ENCODE data around the gene TNPO2. TPM values are rescaled to one million over a fixed set of nuclear protein-coding genes. Genes with fewer than 3 reads are reported as not detected.
A peak's percentile ranks its signal among the peaks of the same experiment; 100 is the strongest.

TNPO2 gene
- polyA plus RNA-seq, 1 experiment: 47.3 TPM

GRCh38 chr19:12660980-12661379 is 62.8 kb downstream of the TNPO2 start:
- H3K27me3 ChIP-seq (ENCODE audit: control insufficient read depth, insufficient read depth, low read length): no peaks in the 10 kb centered on the region
- peaks cover 12% of the 10 kb centered on the region; the same call in 1 of the 2 replicates for H3K9me3 ChIP-seq (ENCODE audit: control insufficient read depth, insufficient read depth, low read length)
- TF ChIP-seq CTCF (IDR thresholded peaks at IDR 0.05; ENCODE audit: low read depth, low read length): no peak
- ChIA-PET POLR2A (no interaction called here), CTCF (interaction anchor here (0.6 kb wide), 1 partner anchor 11 kb away, joined by 3 read pairs; no protein-coding TSS in a partner anchor)
- H3K4me3 ChIP-seq (ENCODE audit: low read depth, low read length): no peak overlapping the region
- DNase-seq (ENCODE audit: low read depth, low spot score): no peak
- no peak overlapping the region for H3K27ac ChIP-seq (ENCODE audit: low read depth, low read length)

DNA sequence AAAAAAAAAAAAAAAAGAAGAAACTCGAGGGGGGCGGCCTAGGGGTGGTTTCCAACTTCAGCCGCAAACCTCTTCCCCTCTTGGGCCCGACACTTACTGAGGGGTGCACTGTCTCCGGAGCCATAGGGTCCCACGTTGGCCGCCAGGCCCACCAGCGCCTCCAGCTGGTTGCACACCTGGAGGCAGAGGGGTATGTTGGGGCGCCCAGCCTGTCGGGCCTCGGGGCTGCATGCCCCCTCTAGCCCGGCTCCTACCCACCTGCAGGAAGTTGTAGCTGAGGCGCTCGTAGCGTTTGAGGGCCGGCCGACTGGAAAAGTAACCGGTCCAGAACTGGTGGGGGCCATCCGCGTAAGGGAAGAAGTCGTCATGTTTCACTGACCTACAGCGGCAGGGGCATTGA is 65.8 kb downstream of the TNPO2 start:
- no peak overlapping the region for H3K4me3 ChIP-seq (ENCODE audit: low read depth, low read length)
- ChIA-PET CTCF (interaction anchor here (0.9 kb wide), 1 partner anchor 14 kb away, joined by 3 read pairs; no protein-coding TSS in a partner anchor), POLR2A (interaction anchor here (0.5 kb wide), 1 partner anchor 43 kb away, joined by 3 read pairs; no protein-coding TSS in a partner anchor)
- 0 out of 2 replicates have a peak, but pooled peaks have one; percentile 1 for TF ChIP-seq CTCF (IDR thresholded peaks at IDR 0.05; ENCODE audit: low read depth, low read length)
- no peaks in the 10 kb centered on the region for H3K27me3 ChIP-seq (ENCODE audit: control insufficient read depth, insufficient read depth, low read length)
- H3K27ac ChIP-seq (ENCODE audit: low read depth, low read length): no peak overlapping the region
- H3K9me3 ChIP-seq (ENCODE audit: control insufficient read depth, insufficient read depth, low read length): peaks cover 12% of the 10 kb centered on the region; the same call in 1 of the 2 replicates
- DNase-seq (ENCODE audit: low read depth, low spot score): no peak

DNA sequence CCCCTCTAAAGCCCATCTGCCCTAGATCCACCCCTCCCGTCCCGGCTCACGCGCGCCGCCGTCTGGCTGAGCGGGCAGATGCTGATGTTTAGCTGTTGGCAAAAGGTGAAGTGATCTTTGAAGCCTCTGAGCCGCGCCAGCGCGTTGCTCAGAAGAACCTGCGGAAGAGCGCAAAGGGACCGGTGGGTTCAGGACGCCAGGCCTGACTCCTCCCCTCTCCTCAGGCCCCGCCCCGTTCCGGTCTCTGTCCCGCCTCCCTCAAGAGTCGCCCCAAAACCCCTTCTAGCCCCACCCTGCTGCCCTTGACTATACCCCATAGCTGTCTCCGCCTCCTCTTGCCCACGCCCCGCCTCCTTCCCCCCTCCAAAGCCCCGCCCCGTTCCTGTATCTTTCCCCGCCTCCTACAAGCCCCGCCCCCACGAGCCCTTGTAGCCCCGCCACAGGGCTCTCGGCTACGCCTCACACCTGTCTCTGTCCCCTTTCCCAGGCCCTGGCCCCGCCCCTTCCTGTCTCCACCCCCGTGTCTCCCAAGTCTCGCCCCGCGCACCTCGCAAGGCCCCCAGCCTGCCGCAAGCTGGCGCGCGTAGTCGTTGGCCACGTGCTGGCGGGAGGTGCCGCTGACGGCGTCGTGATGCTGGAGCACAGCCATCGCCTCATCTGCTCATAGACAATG is 66.7 kb downstream of the TNPO2 start:
- CTCF ChIA-PET: no interaction called here
- TF ChIP-seq CTCF (IDR thresholded peaks at IDR 0.05; ENCODE audit: low read depth, low read length): no peak
- DNase-seq (ENCODE audit: low read depth, low spot score): no peak

GRCh38 chr19:12655546-12655945 is 68.2 kb downstream of the TNPO2 start:
- CTCF ChIA-PET: interaction anchor here (0.8 to 1.1 kb wide), 2 partner anchors 15 kb away, joined by 3 read pairs; no protein-coding TSS in a partner anchor
- H3K27me3 ChIP-seq (ENCODE audit: control insufficient read depth, insufficient read depth, low read length): no peaks in the 10 kb centered on the region
- H3K4me3 ChIP-seq (ENCODE audit: low read depth, low read length): no peak overlapping the region
- no peak overlapping the region for H3K27ac ChIP-seq (ENCODE audit: low read depth, low read length)
- POLR2A ChIA-PET: interaction anchor here (0.8 kb wide), 1 partner anchor 44 kb away, joined by 4 read pairs; no protein-coding TSS in a partner anchor
- no peak for DNase-seq (ENCODE audit: low read depth, low spot score)
- TF ChIP-seq CTCF (IDR thresholded peaks at IDR 0.05; ENCODE audit: low read depth, low read length): no peak
- H3K9me3 ChIP-seq (ENCODE audit: control insufficient read depth, insufficient read depth, low read length): peaks cover 12% of the 10 kb centered on the region; the same call in 1 of the 2 replicates

More for the DNA sequence above, 66.7 kb downstream of the TNPO2 start:
- POLR2A ChIA-PET: no interaction called here
- Histone ChIP-seq H3K27me3 (ENCODE audit: control insufficient read depth, insufficient read depth, low read length) (no peaks in the 10 kb centered on the region), H3K9me3 (ENCODE audit: control insufficient read depth, insufficient read depth, low read length) (peaks cover 12% of the 10 kb centered on the region; the same call in 1 of the 2 replicates), H3K27ac (ENCODE audit: low read depth, low read length) (no peak overlapping the region), H3K4me3 (ENCODE audit: low read depth, low read length) (no peak overlapping the region)

DNA sequence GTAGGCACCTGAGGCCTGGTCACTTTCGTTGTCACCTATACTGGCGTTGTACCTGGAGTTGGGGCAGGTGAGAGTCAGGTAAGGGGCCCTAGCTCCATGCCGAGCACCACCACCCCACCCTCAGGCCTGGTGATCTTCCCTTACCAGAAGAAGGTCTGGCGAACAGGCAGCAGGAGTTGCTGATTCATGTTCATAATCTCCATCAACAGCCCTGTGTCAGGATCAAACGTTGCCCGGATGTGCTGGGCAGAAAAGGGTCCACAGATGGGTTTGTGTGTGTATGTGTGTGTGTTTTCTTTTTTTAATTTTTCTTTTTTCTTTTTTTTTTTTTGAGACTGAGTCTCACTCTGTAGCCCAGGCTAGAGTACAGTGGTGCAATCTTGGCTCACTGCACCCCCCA is 71.5 kb downstream of the TNPO2 start:
- DNase-seq (ENCODE audit: low read depth, low spot score): no peak
- no peak for TF ChIP-seq CTCF (IDR thresholded peaks at IDR 0.05; ENCODE audit: low read depth, low read length)
- H3K27ac ChIP-seq (ENCODE audit: low read depth, low read length): no peak overlapping the region
- ChIA-PET POLR2A (no interaction called here), CTCF (no interaction called here)
- peaks cover 15% of the 10 kb centered on the region for H3K9me3 ChIP-seq (ENCODE audit: control insufficient read depth, insufficient read depth, low read length)
- H3K4me3 ChIP-seq (ENCODE audit: low read depth, low read length): no peak overlapping the region
- no peaks in the 10 kb centered on the region for H3K27me3 ChIP-seq (ENCODE audit: control insufficient read depth, insufficient read depth, low read length)

All from AG04450 (cell line).